H1 (cell line): Measurements from ENCODE around the gene ANKRD61. TPM values are rescaled to one million over a fixed set of nuclear protein-coding genes. Genes with fewer than 3 reads are reported as not detected.

Source experiments
- BACH1 ChIP-seq: IDR thresholded peaks from 2 replicates; pipeline ENCODE4 v1.6.1; 2012; ENCODE audit warnings: low read length, improper control_type of control experiment
- CEBPB ChIP-seq: IDR thresholded peaks from 2 replicates; pipeline ENCODE4 v1.6.1; 2012; ENCODE audit warnings: low read depth, low read length
- CHD2 ChIP-seq: IDR thresholded peaks from 2 replicates; pipeline ENCODE4 v1.6.1; 2012; ENCODE audit warnings: low read length, improper control_type of control experiment
- EGR1 ChIP-seq: IDR thresholded peaks from 2 replicates; pipeline ENCODE4 v1.6.1; 2011; ENCODE audit warnings: low read depth, low read length, borderline replicate concordance
- EP300 ChIP-seq, 2 experiments: IDR thresholded peaks; 1 replicate in 1 of 2; 2 replicates in 1 of 2; pipeline ENCODE4 v1.6.1; 2011 to 2012; ENCODE audit warnings: low read depth in 2 of 2, low read length in 2 of 2, mild to moderate bottlenecking in 2 of 2, borderline replicate concordance in 1 of 2, inconsistent platforms in 1 of 2, moderate library complexity in 1 of 2
- EZH2 ChIP-seq: fragments of 200-600 bp; sonication (generic); IDR thresholded peaks from 2 replicates; pipeline ENCODE4 v1.7.1; 2012; ENCODE audit warnings: low read depth, mild to moderate bottlenecking, moderate library complexity, low read length, inconsistent platforms; ENCODE audit not compliant: severe bottlenecking
- FOSL1 ChIP-seq: IDR thresholded peaks from 2 replicates; pipeline ENCODE4 v1.6.1; 2011; ENCODE audit warnings: mild to moderate bottlenecking, low read depth, low read length, moderate library complexity; ENCODE audit not compliant: insufficient read depth
- MAFK ChIP-seq: IDR thresholded peaks from 2 replicates; pipeline ENCODE4 v1.6.1; 2012; ENCODE audit warnings: low read depth, mild to moderate bottlenecking, improper control_type of control experiment, low read length
- POLR2A ChIP-seq, 2 experiments: IDR thresholded peaks; 1 replicate in 1 of 2; 2 replicates in 1 of 2; pipeline ENCODE4 v1.6.1; 2011; ENCODE audit warnings: low read depth in 2 of 2, low read length in 2 of 2, mild to moderate bottlenecking in 2 of 2; ENCODE audit errors: control extremely low read depth in 1 of 2
- POLR2AphosphoS5 ChIP-seq: IDR thresholded peaks from 2 replicates; pipeline ENCODE4 v1.6.1; 2011; ENCODE audit warnings: low read depth, low read length
- RXRA ChIP-seq: IDR thresholded peaks from 2 replicates; pipeline ENCODE4 v1.6.1; 2011; ENCODE audit warnings: low read depth, mild to moderate bottlenecking, low read length, moderate library complexity; ENCODE audit not compliant: insufficient read depth
- SAP30 ChIP-seq: fragments of 300-600 bp; sonication (generic); IDR thresholded peaks from 2 replicates; pipeline ENCODE4 v1.7.1; 2012; ENCODE audit warnings: low read length, moderate library complexity, mild to moderate bottlenecking, inconsistent platforms; ENCODE audit not compliant: insufficient read depth, insufficient replicate concordance
- SIRT6 ChIP-seq: IDR thresholded peaks from one replicate; pipeline ENCODE4 v1.7.1; 2012; ENCODE audit warnings: low read length, inconsistent platforms
- SIX5 ChIP-seq: IDR thresholded peaks from 2 replicates; pipeline ENCODE4 v1.6.1; 2011; ENCODE audit warnings: mild to moderate bottlenecking, low read depth, low read length
- SP2 ChIP-seq: IDR thresholded peaks from 2 replicates; pipeline ENCODE4 v1.6.1; 2012; ENCODE audit warnings: mild to moderate bottlenecking, low read length, inconsistent platforms
- SP4 ChIP-seq: IDR thresholded peaks from 2 replicates; pipeline ENCODE4 v1.6.1; 2012; ENCODE audit warnings: low read length, inconsistent platforms
- SRF ChIP-seq: IDR thresholded peaks from 2 replicates; pipeline ENCODE4 v1.6.1; 2011; ENCODE audit warnings: mild to moderate bottlenecking, low read depth, low read length, moderate library complexity
- TAF7 ChIP-seq: optimal IDR thresholded peaks from 2 replicates; pipeline ENCODE3; 2011; ENCODE audit warnings: low read depth, mild to moderate bottlenecking, inconsistent platforms, low read length, moderate library complexity, borderline replicate concordance
- TBP ChIP-seq: IDR thresholded peaks from 2 replicates; pipeline ENCODE4 v1.6.1; 2011; ENCODE audit warnings: low read depth, low read length, improper control_type of control experiment
- TEAD4 ChIP-seq: IDR thresholded peaks from 2 replicates; pipeline ENCODE4 v1.6.1; 2012; ENCODE audit warnings: low read depth, low read length, inconsistent platforms, mixed read lengths
- YY1 ChIP-seq: IDR thresholded peaks from 2 replicates; pipeline ENCODE4 v1.6.1; 2011; ENCODE audit warnings: low read depth, mild to moderate bottlenecking, low read length
- ZNF274 ChIP-seq: IDR thresholded peaks from 2 replicates; pipeline ENCODE4 v1.7.0; 2012; ENCODE audit warnings: low read length, borderline replicate concordance; ENCODE audit errors: extremely low read depth
- polyA plus RNA-seq, 7 experiments: library from polyadenylated mRNA; depleted of rRNA in 3 of 7; stranded (reverse) in 5 of 7; unstranded in 2 of 7; fragments of >200 nt in 5 of 7; fragments of 200-250 nt in 2 of 7; gene quantifications; 1 replicate in 5 of 7; 2 replicates in 1 of 7; 4 replicates in 1 of 7; pipeline versions ENCODE4 v1.2.1 to v1.2.3, GENCODE V29; 2011 to 2013; ENCODE audit warnings: missing spikeins in 2 of 7, mixed read lengths in 2 of 7
- total RNA-seq: library from RNA; stranded (reverse); fragmentation: NEBNext Ultra II Directional; extraction: Animal tissue kit (Norgen Biotek cat#: 25700); gene quantifications from 2 replicates; pipeline ENCODE4 v1.2.1, GENCODE V29; 2021
- TF ChIP-seq, protein P1 (sequence below): IDR thresholded peaks from 2 replicates; pipeline ENCODE4 v1.6.1; 2011; ENCODE audit warnings: low read depth, mild to moderate bottlenecking, low read length; ENCODE audit not compliant: insufficient read depth
- TF ChIP-seq, protein P2 (sequence below): IDR thresholded peaks from 2 replicates; pipeline ENCODE4 v1.6.1; 2012; ENCODE audit warnings: inconsistent platforms

ANKRD61 gene
- total and polyA plus RNA-seq, 2 of the 8 experiments (the other 6 are each of a cell fraction or from before 2014, with no cell fraction given) = 0.23 to 0.32 TPM

DNA sequence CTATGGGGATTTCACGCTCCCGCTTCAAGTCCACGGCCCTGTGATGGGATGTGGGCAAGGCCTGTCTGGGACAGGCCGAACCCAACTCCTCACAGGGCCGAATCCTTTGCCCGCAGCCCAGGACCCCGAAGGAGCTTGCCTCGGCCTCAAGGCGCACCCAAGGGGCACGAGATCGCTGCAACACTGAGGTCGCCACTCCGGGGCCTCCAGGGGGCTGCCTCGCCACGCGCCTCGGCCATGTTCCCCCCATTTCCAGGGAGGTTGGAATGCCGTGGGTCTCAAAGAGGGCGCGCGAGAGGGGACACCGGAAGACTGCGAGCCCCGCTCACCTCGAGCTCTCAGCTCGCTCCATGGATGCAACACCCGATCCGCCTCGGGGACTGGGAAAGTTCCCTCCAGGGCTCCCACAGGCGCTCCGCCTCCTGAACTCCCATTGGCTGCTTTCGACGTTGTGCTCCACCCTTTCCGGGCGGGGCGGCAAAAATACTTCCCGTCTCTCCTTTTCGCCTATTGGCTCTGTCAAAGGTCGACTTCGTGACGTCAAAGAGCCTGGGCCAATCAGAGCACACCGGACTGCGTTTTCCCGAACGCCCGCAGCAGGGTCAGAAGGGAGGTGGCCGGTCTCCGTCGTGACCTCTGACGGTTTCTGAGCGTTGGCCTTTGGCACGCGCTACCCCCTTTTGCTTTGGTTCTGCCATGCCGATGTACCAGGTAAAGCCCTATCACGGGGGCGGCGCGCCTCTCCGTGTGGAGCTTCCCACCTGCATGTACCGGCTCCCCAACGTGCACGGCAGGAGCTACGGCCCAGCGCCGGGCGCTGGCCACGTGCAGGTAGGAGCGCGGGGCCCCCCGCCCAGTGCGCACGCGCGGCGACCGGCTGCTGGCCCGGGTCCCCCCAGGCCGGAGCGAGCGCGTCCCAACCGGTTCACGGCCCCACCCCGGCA lies 22.2 kb upstream of the ANKRD61 start, which contains the start of the genes AIMP2 and PMS2 (continued):
- TF ChIP-seq ZNF274 (no peak), POLR2AphosphoS5 (peak; percentile 98), CHD2 (peak; percentile 76), BACH1 (no peak), FOSL1 (no peak), SRF (no peak), SIX5 (no peak), EZH2 (no peak), TEAD4 (no peak), EGR1 (no peak), TBP (peak; percentile 89), POLR2A (IDR thresholded peaks at IDR 0.05; ENCODE audit: control extremely low read depth in 1 of 2, low read depth in 2 of 2, low read length in 2 of 2) (peak; percentile 93 to 99), SP4 (no peak), EP300 (IDR thresholded peaks at IDR 0.05; ENCODE audit: borderline replicate concordance in 1 of 2, low read depth in 2 of 2, low read length in 2 of 2) (no peak), YY1 (peak; percentile 51; the same call in 1 of the 2 replicates), CEBPB (no peak), MAFK (no peak), SIRT6 (no peak), TAF7 (peak; percentile 13), SP2 (peak; percentile 27; the same call in 1 of the 2 replicates), RXRA (no peak), SAP30 (peak; percentile 57)
- TF ChIP-seq, protein P1, sequence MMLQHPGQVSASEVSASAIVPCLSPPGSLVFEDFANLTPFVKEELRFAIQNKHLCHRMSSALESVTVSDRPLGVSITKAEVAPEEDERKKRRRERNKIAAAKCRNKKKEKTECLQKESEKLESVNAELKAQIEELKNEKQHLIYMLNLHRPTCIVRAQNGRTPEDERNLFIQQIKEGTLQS = no peak
- TF ChIP-seq, protein P2, sequence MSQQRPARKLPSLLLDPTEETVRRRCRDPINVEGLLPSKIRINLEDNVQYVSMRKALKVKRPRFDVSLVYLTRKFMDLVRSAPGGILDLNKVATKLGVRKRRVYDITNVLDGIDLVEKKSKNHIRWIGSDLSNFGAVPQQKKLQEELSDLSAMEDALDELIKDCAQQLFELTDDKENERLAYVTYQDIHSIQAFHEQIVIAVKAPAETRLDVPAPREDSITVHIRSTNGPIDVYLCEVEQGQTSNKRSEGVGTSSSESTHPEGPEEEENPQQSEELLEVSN = peak; percentile 88
